Measurements from ENCODE around the gene HTR3E. TPM values are rescaled to one million over a fixed set of nuclear protein-coding genes. Genes with fewer than 3 reads are reported as not detected.
"Not testable (repeated sequence)": the region's sequence is repeated elsewhere in the genome, so short reads cannot be mapped to it uniquely, and the experiment has no call there.

HTR3E gene
- total RNA-seq, 4 donors from 2014 or later: 1.2 TPM; not detected in 3

DNA sequence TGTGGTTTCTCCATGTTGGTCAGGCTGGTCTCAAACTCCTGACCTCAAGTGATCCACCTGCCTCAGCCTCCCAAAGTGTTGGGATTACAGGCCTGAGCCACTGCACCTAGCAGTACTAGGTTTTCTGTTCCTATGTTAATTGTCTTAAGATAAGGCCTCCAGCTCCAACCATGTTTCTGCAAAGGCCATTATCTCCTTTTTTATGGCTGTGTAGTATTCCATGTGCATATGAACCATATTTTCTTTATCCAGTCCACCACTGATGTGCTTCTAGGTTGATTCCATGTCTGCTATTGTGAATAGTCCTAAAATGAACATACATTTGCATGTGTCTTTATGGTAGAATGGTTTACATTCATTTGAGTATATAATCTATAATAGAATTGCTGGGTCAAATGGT, 34.2 kb upstream of the HTR3E start:
- H3K4me1 ChIP-seq: no peaks in the 10 kb centered on the region
- DNase-seq: no peak
- TF ChIP-seq POLR2A (IDR thresholded peaks at IDR 0.05): no peak
- TF ChIP-seq, protein P1, sequence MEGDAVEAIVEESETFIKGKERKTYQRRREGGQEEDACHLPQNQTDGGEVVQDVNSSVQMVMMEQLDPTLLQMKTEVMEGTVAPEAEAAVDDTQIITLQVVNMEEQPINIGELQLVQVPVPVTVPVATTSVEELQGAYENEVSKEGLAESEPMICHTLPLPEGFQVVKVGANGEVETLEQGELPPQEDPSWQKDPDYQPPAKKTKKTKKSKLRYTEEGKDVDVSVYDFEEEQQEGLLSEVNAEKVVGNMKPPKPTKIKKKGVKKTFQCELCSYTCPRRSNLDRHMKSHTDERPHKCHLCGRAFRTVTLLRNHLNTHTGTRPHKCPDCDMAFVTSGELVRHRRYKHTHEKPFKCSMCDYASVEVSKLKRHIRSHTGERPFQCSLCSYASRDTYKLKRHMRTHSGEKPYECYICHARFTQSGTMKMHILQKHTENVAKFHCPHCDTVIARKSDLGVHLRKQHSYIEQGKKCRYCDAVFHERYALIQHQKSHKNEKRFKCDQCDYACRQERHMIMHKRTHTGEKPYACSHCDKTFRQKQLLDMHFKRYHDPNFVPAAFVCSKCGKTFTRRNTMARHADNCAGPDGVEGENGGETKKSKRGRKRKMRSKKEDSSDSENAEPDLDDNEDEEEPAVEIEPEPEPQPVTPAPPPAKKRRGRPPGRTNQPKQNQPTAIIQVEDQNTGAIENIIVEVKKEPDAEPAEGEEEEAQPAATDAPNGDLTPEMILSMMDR (IDR thresholded peaks at IDR 0.05): no peak
- no peak overlapping the region for H3K27ac ChIP-seq
- H3K36me3 ChIP-seq: no peaks in the 10 kb centered on the region
- no peaks in the 10 kb centered on the region for H3K27me3 ChIP-seq
- no peaks in the 10 kb centered on the region for H3K9me3 ChIP-seq
- no peak overlapping the region for H3K4me3 ChIP-seq

DNA sequence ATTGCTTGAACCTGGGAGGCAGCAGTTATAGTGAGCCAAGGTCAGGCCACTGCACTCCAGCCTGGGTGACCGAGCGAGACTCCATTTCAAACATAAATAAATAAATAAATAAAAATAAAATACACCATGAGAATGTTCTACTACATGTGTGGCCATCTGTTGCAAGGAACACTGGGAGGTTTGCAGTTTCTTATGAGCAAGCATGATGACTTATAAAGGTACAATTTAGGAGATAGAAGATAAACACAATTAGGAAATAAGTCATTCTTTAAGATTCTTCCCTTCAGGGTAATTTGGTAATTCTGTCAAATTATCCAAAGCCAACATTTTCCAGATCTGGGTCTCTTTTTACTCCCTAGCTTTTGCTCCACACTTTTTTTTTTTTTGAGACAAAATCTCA, 30.7 kb upstream of the HTR3E start:
- no peaks in the 10 kb centered on the region for H3K4me1 ChIP-seq
- H3K27ac ChIP-seq: no peak overlapping the region
- H3K36me3 ChIP-seq: no peaks in the 10 kb centered on the region

DNA sequence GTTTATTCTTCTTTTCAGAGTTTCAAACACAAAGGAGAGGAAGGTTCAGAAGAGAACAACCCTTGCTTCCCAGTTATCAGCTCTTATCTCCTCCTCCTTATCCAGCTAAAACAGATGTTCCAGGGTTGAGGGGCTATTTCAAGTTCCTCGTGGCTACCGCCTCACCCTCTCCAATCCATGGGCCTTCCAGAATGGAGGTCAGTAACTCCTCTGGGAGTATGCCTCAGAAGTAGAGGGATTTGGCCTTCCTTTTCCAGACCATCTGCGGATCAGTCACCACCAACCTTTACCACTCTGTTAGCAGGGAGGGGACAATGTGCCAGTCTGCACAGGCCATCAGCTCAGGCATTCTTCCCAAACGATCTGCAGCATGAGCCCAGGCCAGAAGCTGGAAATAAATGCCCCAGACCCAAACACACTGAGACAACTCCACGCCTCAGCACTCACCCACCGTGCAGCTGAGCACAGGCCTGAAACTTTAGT, 29.2 kb upstream of the HTR3E start:
- Histone ChIP-seq H3K27me3 (no peaks in the 10 kb centered on the region), H3K36me3 (no peaks in the 10 kb centered on the region), H3K27ac (no peak overlapping the region), H3K4me3 (no peak overlapping the region), H3K9me3 (no peaks in the 10 kb centered on the region), H3K4me1 (no peaks in the 10 kb centered on the region)
- no peak for DNase-seq
- TF ChIP-seq, protein P1 (IDR thresholded peaks at IDR 0.05): no peak
- no peak for TF ChIP-seq POLR2A (IDR thresholded peaks at IDR 0.05)

More for the DNA sequence above, 30.7 kb upstream of the HTR3E start:
- TF ChIP-seq, protein P1 (IDR thresholded peaks at IDR 0.05): no peak
- TF ChIP-seq POLR2A (IDR thresholded peaks at IDR 0.05): no peak
- Histone ChIP-seq H3K27me3 (no peaks in the 10 kb centered on the region), H3K9me3 (no peaks in the 10 kb centered on the region), H3K4me3 (no peak overlapping the region)
- DNase-seq: no peak

DNA sequence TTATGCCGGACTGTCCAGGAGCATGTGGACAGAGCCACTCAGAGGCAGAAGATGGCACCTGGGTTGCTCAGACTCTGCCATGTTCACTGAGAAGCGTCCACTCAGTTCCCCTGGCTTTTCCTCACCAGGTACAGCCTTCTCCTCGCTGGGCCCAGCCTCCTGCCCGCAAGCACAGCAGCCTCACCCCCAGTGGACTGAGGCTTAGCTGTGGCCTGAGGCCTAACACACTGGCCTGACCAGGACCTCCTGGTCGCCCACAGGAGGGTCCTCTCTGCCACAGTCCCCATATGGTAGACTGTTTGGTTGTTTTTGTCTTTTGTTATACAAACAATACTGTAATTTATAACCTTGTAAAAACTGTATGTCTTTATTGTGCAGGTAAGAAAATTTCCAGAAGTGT, 28.5 kb upstream of the HTR3E start:
- DNase-seq: no peak
- H3K36me3 ChIP-seq: no peaks in the 10 kb centered on the region
- TF ChIP-seq POLR2A (IDR thresholded peaks at IDR 0.05): no peak
- TF ChIP-seq, protein P1 (IDR thresholded peaks at IDR 0.05): no peak

DNA sequence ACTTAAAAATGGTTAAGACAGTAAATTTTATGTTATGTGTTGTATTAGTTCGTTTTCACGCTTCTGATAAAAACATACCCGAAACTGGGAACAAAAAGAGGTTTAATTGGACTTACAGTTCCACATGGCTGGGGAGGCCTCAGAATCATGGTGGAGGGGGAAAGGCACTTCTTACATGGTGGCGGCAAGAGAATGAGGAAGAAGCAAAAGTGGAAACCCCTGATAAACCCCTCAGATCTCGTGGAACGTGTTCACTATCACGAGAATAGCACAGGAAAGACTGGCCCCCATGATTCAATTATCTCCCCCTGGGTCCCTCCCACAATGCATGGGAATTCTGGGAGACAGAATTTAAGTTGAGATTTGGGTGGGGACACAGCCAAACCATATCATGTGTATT, 25.7 kb upstream of the HTR3E start:
- H3K36me3 ChIP-seq, H3K4me1 ChIP-seq, H3K27ac ChIP-seq, DNase-seq, H3K27me3 ChIP-seq, H3K9me3 ChIP-seq, H3K4me3 ChIP-seq: not testable (repeated sequence)

More for the DNA sequence above, 28.5 kb upstream of the HTR3E start:
- no peaks in the 10 kb centered on the region for H3K4me1 ChIP-seq
- H3K4me3 ChIP-seq: no peak overlapping the region
- no peaks in the 10 kb centered on the region for H3K27me3 ChIP-seq
- no peaks in the 10 kb centered on the region for H3K9me3 ChIP-seq
- no peak overlapping the region for H3K27ac ChIP-seq

DNA sequence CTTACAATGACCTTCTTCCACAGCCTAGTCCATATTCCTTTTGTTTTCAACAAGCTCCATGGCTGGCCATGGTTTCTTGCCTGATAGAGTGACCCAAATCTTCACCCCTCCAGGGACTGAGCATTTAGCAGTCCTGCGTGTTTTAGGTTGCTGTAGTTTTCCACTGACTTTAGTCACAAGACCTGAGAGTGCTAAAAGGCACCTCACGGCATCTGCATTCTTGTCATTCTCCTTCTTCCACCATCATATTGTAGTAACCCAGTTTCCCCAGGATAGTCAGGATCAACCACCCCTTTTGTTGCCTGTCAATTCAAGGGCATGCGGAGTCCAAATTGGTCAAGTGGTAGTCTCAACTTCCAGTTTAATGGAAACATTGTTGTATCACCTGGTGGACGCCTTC, 23.2 kb upstream of the HTR3E start:
- Histone ChIP-seq H3K4me3 (no peak overlapping the region), H3K4me1 (no peaks in the 10 kb centered on the region), H3K27me3 (no peaks in the 10 kb centered on the region), H3K9me3 (no peaks in the 10 kb centered on the region), H3K36me3 (no peaks in the 10 kb centered on the region), H3K27ac (no peak overlapping the region)
- no peak for DNase-seq
- TF ChIP-seq, protein P1 (IDR thresholded peaks at IDR 0.05): no peak
- TF ChIP-seq POLR2A (IDR thresholded peaks at IDR 0.05): no peak

All from Peyer's patch (tissue), 4 donors.